Activated naive CD8-positive, alpha-beta T cell treated with anti-CD3 and anti-CD28 coated beads, Interleukin-2, amount 50 U/mL, for 24 hours (primary cell): ENCODE results near the gene RTBDN.
"Not testable (repeated sequence)": the region's sequence is repeated elsewhere in the genome, so short reads cannot be mapped to it uniquely, and the experiment has no call there.

Experiments
- ATAC-seq: fragments of 150-1000 bp; cut with Tn5 transposase; one replicate; pipeline ENCODE4 v1.10.0; 2021
- DNase-seq: peaks from one replicate; pipeline ENCODE4 v3.0.0; 2021
- H3K27ac Mint-ChIP-seq: one replicate; pipeline ENCODE4 v1.8.0; 2021; ENCODE audit warnings: mild to moderate bottlenecking, mixed read lengths
- H3K27me3 Mint-ChIP-seq: one replicate; pipeline ENCODE4 v1.8.0; 2021; ENCODE audit warnings: mixed read lengths
- H3K36me3 Mint-ChIP-seq: one replicate; pipeline ENCODE4 v1.8.0; 2021; ENCODE audit warnings: low read depth, mixed read lengths
- H3K4me1 Mint-ChIP-seq: one replicate; pipeline ENCODE4 v1.8.0; 2021; ENCODE audit warnings: mixed read lengths
- H3K4me3 Mint-ChIP-seq: one replicate; pipeline ENCODE4 v1.8.0; 2021; ENCODE audit warnings: mild to moderate bottlenecking, moderate library complexity, mixed read lengths
- H3K9me3 Mint-ChIP-seq: one replicate; pipeline ENCODE4 v1.8.0; 2021; ENCODE audit warnings: mixed read lengths

RTBDN gene

GRCh38 chr19:12840091-12841079 lies 6.0 kb upstream of the RTBDN start:
- H3K27ac Mint-ChIP-seq = no peak overlapping the region
- H3K4me1 Mint-ChIP-seq = peaks cover 26% of the 10 kb centered on the region
- H3K27me3 Mint-ChIP-seq = peaks cover 76% of the 10 kb centered on the region
- peak; percentile 71 for DNase-seq
- no peaks in the 10 kb centered on the region for H3K36me3 Mint-ChIP-seq
- H3K4me3 Mint-ChIP-seq = no peak overlapping the region
- no peak for ATAC-seq
- H3K9me3 Mint-ChIP-seq = no peaks in the 10 kb centered on the region

- ATAC-seq (no peak), DNase-seq (peak; percentile 13)
- H3K27me3 Mint-ChIP-seq = peaks cover 79% of the 10 kb centered on the region
- no peak overlapping the region for H3K27ac Mint-ChIP-seq
- H3K4me3 Mint-ChIP-seq = peak overlapping the region; percentile 70
- H3K9me3 Mint-ChIP-seq = no peaks in the 10 kb centered on the region
- H3K36me3 Mint-ChIP-seq = no peaks in the 10 kb centered on the region
- peaks cover 30% of the 10 kb centered on the region for H3K4me1 Mint-ChIP-seq
These were observed 4.7 kb upstream of the RTBDN start for GRCh38 chr19:12838886-12839756.

DNA sequence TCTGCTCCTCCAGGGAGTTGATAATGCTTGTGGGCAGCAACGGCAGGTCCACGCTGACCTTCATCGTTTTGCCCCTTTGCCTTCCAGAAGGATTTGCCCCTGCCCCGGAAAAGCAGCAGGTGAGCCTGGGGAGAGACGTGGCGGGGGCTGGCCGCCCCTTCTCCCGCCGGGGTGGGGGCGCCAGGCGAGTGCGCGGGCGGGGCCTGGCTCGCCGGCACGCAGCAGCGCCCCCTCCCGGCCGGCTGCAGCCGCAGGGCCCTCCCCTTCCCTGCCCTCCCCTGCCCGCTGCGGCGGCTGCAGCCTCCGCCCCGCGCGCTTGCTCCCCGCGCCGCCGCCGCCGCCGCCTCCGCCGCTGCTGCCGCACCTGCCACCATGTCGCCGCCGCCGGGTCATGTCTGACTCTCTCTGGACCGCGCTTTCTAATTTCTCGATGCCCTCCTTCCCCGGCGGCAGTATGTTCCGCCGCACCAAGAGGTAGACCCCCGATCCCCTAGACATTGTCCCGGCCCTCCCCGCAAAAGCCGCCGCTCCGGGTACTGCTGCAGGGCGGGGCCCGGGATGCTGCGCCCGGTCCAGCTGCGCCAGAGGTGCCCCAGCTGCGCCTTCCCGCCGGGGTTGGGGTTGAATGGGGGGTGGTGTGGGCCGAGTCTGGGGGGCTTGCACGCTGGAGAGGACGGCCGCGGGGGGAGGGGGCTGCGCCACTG lies 4.0 kb upstream of the RTBDN start, which contains the start of gene MAST1:
Gene MAST1, plus strand, starts transcription at position 334 of the 704 bp plus-strand sequence. Its CDS starts 58 bp downstream, at position 392.
- peaks cover 76% of the 10 kb centered on the region for H3K27me3 Mint-ChIP-seq
- no peak within 1 kb of the TSS for H3K27ac Mint-ChIP-seq
- H3K36me3 Mint-ChIP-seq = no peaks in the 10 kb centered on the region
- H3K9me3 Mint-ChIP-seq = no peaks in the 10 kb centered on the region
- H3K4me3 Mint-ChIP-seq = peak within 1 kb of the TSS; percentile 70
- ATAC-seq (peak; percentile 68), DNase-seq (peak; percentile 64)
- H3K4me1 Mint-ChIP-seq = peaks cover 31% of the 10 kb centered on the region

GRCh38 chr19:12837225-12837624 lies 2.8 kb upstream of the RTBDN start:
- Mint-ChIP-seq H3K4me3 (no peak overlapping the region), H3K27me3 (peaks cover 78% of the 10 kb centered on the region), H3K36me3 (no peaks in the 10 kb centered on the region), H3K27ac (no peak overlapping the region), H3K9me3 (no peaks in the 10 kb centered on the region), H3K4me1 (peaks cover 40% of the 10 kb centered on the region)
- DNase-seq = no peak
- peak; percentile 45 for ATAC-seq

DNA sequence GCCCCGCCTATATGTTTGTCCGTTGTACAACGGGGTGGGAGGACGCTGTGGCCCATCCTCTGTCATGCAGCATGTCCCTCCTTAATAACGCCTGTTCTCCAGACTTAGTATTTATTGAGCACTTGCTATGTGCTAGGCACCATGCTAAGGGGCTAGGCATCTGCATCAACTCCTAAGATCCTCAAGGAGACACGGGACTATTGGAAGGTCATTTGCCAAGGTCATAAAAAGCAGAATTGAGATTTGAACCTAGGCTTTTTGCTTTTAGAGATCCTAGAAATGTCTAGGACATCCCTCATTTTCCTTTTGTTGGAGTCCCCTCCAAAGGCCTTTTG lies 2.1 kb upstream of the RTBDN start:
- H3K27me3 Mint-ChIP-seq = peaks cover 79% of the 10 kb centered on the region
- H3K4me3 Mint-ChIP-seq = no peak overlapping the region
- ATAC-seq (no peak), DNase-seq (no peak)
- H3K9me3 Mint-ChIP-seq = no peaks in the 10 kb centered on the region
- H3K27ac Mint-ChIP-seq = no peak overlapping the region
- peaks cover 38% of the 10 kb centered on the region for H3K4me1 Mint-ChIP-seq
- H3K36me3 Mint-ChIP-seq = no peaks in the 10 kb centered on the region

- DNase-seq = peak; percentile 39
- H3K36me3 Mint-ChIP-seq = no peaks in the 10 kb centered on the region
- H3K9me3 Mint-ChIP-seq = no peaks in the 10 kb centered on the region
- peak overlapping the region; percentile 59 for H3K4me3 Mint-ChIP-seq
- ATAC-seq = no peak
- H3K27ac Mint-ChIP-seq = no peak overlapping the region
- peaks cover 28% of the 10 kb centered on the region for H3K4me1 Mint-ChIP-seq
- peaks cover 78% of the 10 kb centered on the region for H3K27me3 Mint-ChIP-seq
These were observed 788 bp upstream of the RTBDN start for GRCh38 chr19:12834976-12835757.

DNA sequence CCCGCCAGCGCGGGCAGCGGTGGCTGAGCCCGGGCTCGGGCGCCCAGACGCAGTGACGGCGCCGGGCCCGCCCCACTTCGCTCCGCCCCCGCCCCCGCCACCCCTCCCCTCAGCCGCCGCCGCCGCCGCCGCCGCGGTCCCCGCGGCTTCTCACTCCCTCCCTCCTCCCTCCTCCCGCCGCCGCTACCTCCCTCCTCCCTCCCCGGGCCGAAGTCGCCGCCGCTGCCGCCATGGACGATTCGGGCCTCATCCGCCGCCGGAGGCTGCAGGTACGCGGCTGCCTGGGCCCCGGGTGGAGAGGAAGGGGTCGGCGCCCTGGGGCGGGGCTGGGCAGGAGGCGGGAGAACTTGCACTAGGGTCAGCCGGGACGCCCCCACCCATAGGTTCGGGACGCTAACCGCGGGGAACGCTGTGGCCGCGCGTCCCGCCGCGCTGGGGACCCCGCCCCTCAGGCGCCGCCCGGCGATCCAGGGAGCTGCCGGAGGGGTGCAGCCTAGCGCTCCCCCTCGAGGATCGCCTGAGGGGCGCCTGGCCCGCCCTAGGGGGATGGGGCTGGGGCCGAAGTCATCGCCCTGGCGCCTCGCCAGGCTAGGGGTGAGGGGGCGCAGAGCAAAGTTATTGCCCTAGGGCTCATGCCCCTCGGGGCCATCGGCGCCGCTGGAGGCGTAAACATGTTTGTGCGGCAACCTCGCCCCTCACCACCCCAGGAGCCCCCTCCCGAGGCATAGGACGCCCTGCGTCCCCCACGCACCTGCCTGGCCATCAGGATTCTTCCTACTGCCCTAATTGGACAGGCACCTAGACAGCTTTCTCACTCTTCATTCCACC lies 427 bp downstream of the RTBDN start:
- ATAC-seq (peak; percentile 7), DNase-seq (peak; percentile 46)
- H3K36me3 Mint-ChIP-seq = no peaks in the 10 kb centered on the region
- H3K27me3 Mint-ChIP-seq = peaks cover 76% of the 10 kb centered on the region
- peak overlapping the region; percentile 59 for H3K4me3 Mint-ChIP-seq
- no peaks in the 10 kb centered on the region for H3K9me3 Mint-ChIP-seq
- H3K4me1 Mint-ChIP-seq = peaks cover 23% of the 10 kb centered on the region
- H3K27ac Mint-ChIP-seq = no peak overlapping the region

- Mint-ChIP-seq H3K4me3 (no peak overlapping the region), H3K27me3 (peaks cover 80% of the 10 kb centered on the region), H3K27ac (no peak overlapping the region), H3K9me3 (no peaks in the 10 kb centered on the region), H3K36me3 (no peaks in the 10 kb centered on the region), H3K4me1 (peaks cover 20% of the 10 kb centered on the region)
- ATAC-seq (no peak), DNase-seq (no peak)
These were observed 1.0 kb downstream of the RTBDN start for GRCh38 chr19:12833418-12833737.

DNA sequence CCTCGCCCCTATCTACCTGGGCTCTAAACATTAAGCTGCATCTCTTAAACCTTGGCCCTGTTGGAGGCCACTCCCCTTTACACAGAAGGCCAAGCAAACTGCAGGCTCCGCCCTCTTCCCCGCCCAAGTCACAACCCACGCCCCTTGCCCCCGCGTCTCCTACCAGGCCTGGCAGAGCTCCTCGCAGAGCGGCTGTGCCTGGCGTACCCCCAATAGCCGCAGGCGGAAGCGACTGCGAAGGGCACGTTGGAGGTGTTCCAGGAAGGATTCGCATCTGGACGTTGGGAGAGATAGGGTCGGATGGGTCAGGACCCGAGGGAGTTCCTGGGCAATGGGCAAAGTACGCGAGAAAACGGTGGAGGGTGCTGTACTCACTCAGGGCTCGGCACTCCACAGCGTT lies 5.9 kb downstream of the RTBDN start:
- Mint-ChIP-seq H3K27me3 (peaks cover 73% of the 10 kb centered on the region), H3K27ac (no peak overlapping the region), H3K36me3 (no peaks in the 10 kb centered on the region), H3K9me3 (no peaks in the 10 kb centered on the region), H3K4me1 (peaks cover 16% of the 10 kb centered on the region), H3K4me3 (no peak overlapping the region)
- DNase-seq (peak; percentile 58), ATAC-seq (no peak)

- Mint-ChIP-seq H3K4me1 (peaks cover 6% of the 10 kb centered on the region), H3K27ac (no peak overlapping the region), H3K9me3 (peaks cover 4% of the 10 kb centered on the region), H3K36me3 (no peaks in the 10 kb centered on the region), H3K27me3 (peaks cover 47% of the 10 kb centered on the region), H3K4me3 (no peak overlapping the region)
- ATAC-seq (peak; percentile 33), DNase-seq (peak; percentile 56)
These were observed 8.9 kb downstream of the RTBDN start for GRCh38 chr19:12825254-12826131.

- Mint-ChIP-seq H3K9me3 (peaks cover 4% of the 10 kb centered on the region), H3K36me3 (no peaks in the 10 kb centered on the region), H3K27ac (no peak overlapping the region), H3K4me1 (peaks cover 6% of the 10 kb centered on the region), H3K27me3 (peaks cover 17% of the 10 kb centered on the region), H3K4me3 (no peak overlapping the region)
- DNase-seq (no peak), ATAC-seq (no peak)
These were observed 12.6 kb downstream of the RTBDN start for GRCh38 chr19:12821761-12822160.

GRCh38 chr19:12817810-12818209 lies 16.6 kb downstream of the RTBDN start:
- not testable (repeated sequence) for H3K9me3 Mint-ChIP-seq, H3K27ac Mint-ChIP-seq, DNase-seq, H3K36me3 Mint-ChIP-seq, H3K4me1 Mint-ChIP-seq, H3K27me3 Mint-ChIP-seq, H3K4me3 Mint-ChIP-seq, ATAC-seq
